AG09309 (cell line): ENCODE data around the gene MYMX.

Experiments
- DNase-seq: peaks from one replicate; pipeline ENCODE4 v3.0.0-alpha.2; 2010; ENCODE audit warnings: low read depth
- H3K4me3 ChIP-seq: 2 replicates; pipeline ENCODE4 v1.5.1; 2011; ENCODE audit warnings: mild to moderate bottlenecking, low read depth, low read length, moderate library complexity; ENCODE audit not compliant: control insufficient read depth
- CTCF ChIP-seq: IDR thresholded peaks from 2 replicates; pipeline ENCODE4 v1.5.1; 2011; ENCODE audit warnings: mild to moderate bottlenecking, low read depth, low read length, inconsistent platforms; ENCODE audit not compliant: insufficient read depth, control insufficient read depth; ENCODE audit errors: missing control alignments

The MYMX gene

GRCh38 chr6:44258325-44258863 is 41.7 kb downstream of the MYMX start:
- no peak overlapping the region for H3K4me3 ChIP-seq
- no peak for DNase-seq

GRCh38 chr6:44258921-44259320 is 42.2 kb downstream of the MYMX start:
- no peak overlapping the region for H3K4me3 ChIP-seq
- DNase-seq, result no peak
- TF ChIP-seq CTCF, result no peak

More at GRCh38 chr6:44258325-44258863, 41.7 kb downstream of the MYMX start:
- no peak for TF ChIP-seq CTCF

- no peak overlapping the region for H3K4me3 ChIP-seq
- DNase-seq, result no peak
- TF ChIP-seq CTCF, result no peak
Measured at GRCh38 chr6:44260011-44260410, 43.3 kb downstream of the MYMX start.

GRCh38 chr6:44260451-44261297 is 43.9 kb downstream of the MYMX start:
- H3K4me3 ChIP-seq, result no peak overlapping the region
- no peak for DNase-seq
- no peak for TF ChIP-seq CTCF

- H3K4me3 ChIP-seq, result no peak overlapping the region
- DNase-seq, result no peak
- no peak for TF ChIP-seq CTCF
Measured at GRCh38 chr6:44261581-44261980, 44.9 kb downstream of the MYMX start.

- TF ChIP-seq CTCF, result no peak
- H3K4me3 ChIP-seq, result peak overlapping the region; percentile 93; the same call in 1 of the 2 replicates
- DNase-seq, result no peak
Measured at GRCh38 chr6:44262467-44263353, 46.0 kb downstream of the MYMX start.
